Mammary epithelial cell (primary cell): Measurements from ENCODE around the gene CAPN11.

ENCODE experiments used
- EZH2 ChIP-seq: IDR thresholded peaks from 2 replicates; pipeline ENCODE4 v1.6.1; 2012; ENCODE audit warnings: low read length, inconsistent platforms, borderline replicate concordance
- TF ChIP-seq, protein P1 (sequence below), 2 donors: IDR thresholded peaks in 1 of 2; conservative IDR thresholded peaks in 1 of 2; 2 replicates each; pipeline ENCODE4 v1.5.1; 2011 to 2012; ENCODE audit warnings: inconsistent platforms in 2 of 2, low read length in 2 of 2, mild to moderate bottlenecking in 2 of 2, control low read depth in 1 of 2, low read depth in 1 of 2; ENCODE audit not compliant: insufficient read depth in 1 of 2; ENCODE audit errors: extremely low read depth in 1 of 2

DNA sequence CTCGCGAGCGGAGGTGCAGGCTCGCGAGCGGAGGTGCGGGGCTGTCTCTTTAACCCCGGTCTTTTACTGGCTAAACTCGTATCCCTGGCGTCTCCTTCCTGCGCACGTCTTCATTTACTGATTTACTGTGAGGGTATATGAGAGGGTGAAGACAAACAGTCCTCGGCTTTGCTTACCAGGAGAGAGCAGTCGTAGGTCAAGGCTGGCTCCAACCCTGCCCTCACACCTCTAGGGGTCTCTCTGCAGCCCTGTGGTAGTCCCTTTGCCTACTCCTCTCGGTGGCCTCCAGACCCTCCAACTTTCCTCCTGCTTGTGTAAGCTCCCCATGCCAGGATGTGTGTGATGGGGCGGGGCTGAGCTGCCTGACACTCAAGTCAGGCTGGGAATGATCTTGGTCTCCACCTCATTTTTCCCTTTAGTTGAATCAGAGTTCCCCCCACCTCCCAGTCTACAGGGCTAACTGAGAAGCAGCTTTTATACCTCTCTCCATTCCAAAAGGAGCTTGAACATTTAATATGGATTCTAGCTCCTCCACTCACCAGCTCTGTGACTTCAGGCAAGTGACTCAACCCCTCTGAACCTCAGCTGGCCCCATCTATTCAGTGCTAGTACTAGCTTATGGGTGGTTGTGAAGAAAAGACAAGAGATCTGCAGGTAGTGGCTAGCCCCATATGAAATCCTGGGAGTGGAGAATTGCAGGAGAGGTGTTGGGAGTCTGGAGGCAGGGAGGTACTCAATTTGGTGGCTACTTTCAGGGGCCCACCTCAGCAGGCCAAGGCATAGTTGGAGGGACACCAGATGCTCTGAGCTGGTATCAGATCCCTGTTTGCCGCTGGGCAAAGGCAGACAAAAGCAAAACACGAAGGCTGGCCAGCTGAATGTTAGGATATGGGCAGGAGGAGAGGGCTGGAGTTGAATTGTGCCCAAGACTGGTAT is 65.7 kb downstream of the CAPN11 start:
- TF ChIP-seq, protein P1, sequence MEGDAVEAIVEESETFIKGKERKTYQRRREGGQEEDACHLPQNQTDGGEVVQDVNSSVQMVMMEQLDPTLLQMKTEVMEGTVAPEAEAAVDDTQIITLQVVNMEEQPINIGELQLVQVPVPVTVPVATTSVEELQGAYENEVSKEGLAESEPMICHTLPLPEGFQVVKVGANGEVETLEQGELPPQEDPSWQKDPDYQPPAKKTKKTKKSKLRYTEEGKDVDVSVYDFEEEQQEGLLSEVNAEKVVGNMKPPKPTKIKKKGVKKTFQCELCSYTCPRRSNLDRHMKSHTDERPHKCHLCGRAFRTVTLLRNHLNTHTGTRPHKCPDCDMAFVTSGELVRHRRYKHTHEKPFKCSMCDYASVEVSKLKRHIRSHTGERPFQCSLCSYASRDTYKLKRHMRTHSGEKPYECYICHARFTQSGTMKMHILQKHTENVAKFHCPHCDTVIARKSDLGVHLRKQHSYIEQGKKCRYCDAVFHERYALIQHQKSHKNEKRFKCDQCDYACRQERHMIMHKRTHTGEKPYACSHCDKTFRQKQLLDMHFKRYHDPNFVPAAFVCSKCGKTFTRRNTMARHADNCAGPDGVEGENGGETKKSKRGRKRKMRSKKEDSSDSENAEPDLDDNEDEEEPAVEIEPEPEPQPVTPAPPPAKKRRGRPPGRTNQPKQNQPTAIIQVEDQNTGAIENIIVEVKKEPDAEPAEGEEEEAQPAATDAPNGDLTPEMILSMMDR (conservative IDR thresholded peaks at IDR 0.05 in 1 of 2, IDR thresholded peaks at IDR 0.05 in 1 of 2; ENCODE audit: extremely low read depth in 1 of 2, insufficient read depth in 1 of 2, low read depth in 1 of 2, low read length in 2 of 2): no peak
- no peak for TF ChIP-seq EZH2
